ENCODE results near the gene CAPN2. TPM values are rescaled to one million over a fixed set of nuclear protein-coding genes. Genes with fewer than 3 reads are reported as not detected.

CAPN2 gene
- total RNA-seq, 1 experiment from 2014 or later = 459 TPM

DNA sequence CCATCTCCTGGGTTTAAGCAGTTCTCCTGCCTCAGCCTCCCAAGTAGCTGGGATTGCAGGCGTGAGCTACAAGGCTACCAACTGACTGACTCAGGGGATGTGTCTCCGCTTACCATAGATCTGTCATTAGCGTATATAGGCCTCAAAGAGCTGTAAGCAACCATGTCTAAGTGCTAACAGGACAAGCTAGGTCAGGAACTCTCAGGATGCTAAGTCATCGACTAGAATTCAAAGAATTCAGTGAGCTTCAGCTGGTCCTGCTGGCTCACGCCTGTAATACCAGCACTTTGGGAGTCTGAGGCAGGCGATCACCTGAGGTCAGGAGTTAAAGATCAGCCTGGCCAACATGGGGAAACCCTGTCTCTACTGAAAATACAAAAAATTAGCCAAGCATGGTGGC, 29.5 kb downstream of the CAPN2 start:
- H3K4me2 ChIP-seq = no peak overlapping the region
- no peak overlapping the region for H3K4me3 ChIP-seq
- ChIA-PET POLR2A (ENCODE audit: unreplicated experiment) (no interaction called here), CTCF (no interaction called here)
- no peaks in the 10 kb centered on the region for H3K27me3 ChIP-seq (ENCODE audit: insufficient read depth, low read depth)
- TF ChIP-seq, protein P1, sequence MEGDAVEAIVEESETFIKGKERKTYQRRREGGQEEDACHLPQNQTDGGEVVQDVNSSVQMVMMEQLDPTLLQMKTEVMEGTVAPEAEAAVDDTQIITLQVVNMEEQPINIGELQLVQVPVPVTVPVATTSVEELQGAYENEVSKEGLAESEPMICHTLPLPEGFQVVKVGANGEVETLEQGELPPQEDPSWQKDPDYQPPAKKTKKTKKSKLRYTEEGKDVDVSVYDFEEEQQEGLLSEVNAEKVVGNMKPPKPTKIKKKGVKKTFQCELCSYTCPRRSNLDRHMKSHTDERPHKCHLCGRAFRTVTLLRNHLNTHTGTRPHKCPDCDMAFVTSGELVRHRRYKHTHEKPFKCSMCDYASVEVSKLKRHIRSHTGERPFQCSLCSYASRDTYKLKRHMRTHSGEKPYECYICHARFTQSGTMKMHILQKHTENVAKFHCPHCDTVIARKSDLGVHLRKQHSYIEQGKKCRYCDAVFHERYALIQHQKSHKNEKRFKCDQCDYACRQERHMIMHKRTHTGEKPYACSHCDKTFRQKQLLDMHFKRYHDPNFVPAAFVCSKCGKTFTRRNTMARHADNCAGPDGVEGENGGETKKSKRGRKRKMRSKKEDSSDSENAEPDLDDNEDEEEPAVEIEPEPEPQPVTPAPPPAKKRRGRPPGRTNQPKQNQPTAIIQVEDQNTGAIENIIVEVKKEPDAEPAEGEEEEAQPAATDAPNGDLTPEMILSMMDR (conservative IDR thresholded peaks at IDR 0.05) = no peak
- TF ChIP-seq EZH2 (IDR thresholded peaks at IDR 0.05; ENCODE audit: low read depth) = no peak
- H3K36me3 ChIP-seq (ENCODE audit: low read depth) = peaks cover 56% of the 10 kb centered on the region
- no peak overlapping the region for H2AFZ ChIP-seq
- no peaks in the 10 kb centered on the region for H3K9me2 ChIP-seq (ENCODE audit: insufficient read depth)
- H3K79me2 ChIP-seq (ENCODE audit: low read depth) = peaks cover 72% of the 10 kb centered on the region
- no TSS peak for BruUV-seq (replicated peaks)
- H3K4me1 ChIP-seq (replicated peaks; ENCODE audit: insufficient read depth) = peaks cover 43% of the 10 kb centered on the region
- no peak overlapping the region for H3K27ac ChIP-seq
- DNase-seq = no peak
- peaks cover 11% of the 10 kb centered on the region for H4K20me1 ChIP-seq (ENCODE audit: insufficient read depth)
- no peaks in the 10 kb centered on the region for H3K9me3 ChIP-seq (ENCODE audit: insufficient read depth, low read depth)
- intact Hi-C loops (cut with micrococcal nuclease; ENCODE audit: unreplicated experiment) = no loop called here
- peaks cover 74% of the 10 kb centered on the region for H3F3A ChIP-seq (ENCODE audit: insufficient read depth, low read depth)

DNA sequence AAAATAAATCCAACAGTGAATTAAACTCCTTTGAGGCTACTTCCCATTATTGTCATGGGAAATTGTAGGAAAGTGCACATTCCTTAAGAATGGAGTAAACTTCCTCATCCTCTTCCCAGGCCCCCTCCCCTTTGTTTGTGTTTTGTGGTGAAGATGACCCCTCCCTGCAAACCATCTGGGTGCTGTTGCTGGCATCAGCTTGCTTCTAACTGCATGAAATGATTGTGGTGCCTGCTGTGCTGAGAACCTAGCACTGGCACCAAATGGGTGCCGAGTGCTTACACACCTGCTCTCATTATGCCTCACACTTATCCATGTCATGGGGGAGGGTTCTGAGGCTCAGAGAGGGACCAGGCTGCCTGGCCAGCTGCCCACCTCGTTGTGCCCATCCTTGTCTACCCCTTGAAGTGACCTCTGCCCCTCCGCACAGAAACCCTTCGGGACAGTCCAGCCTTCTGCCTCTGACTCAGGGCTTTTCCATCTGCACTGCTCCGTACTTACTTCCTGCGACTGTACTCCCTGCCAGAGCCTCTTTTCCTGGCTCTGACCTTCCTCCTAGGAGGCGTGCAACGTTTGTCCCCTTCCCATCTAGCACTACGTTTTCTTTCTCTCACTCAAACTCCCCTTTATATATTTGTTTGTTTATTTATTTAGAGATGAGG, 30.6 kb downstream of the CAPN2 start:
- Histone ChIP-seq H3K79me2 (ENCODE audit: low read depth) (peaks cover 63% of the 10 kb centered on the region), H4K20me1 (ENCODE audit: insufficient read depth) (peaks cover 11% of the 10 kb centered on the region), H3K36me3 (ENCODE audit: low read depth) (peaks cover 61% of the 10 kb centered on the region), H2AFZ (no peak overlapping the region), H3K9me2 (ENCODE audit: insufficient read depth) (no peaks in the 10 kb centered on the region), H3K27me3 (ENCODE audit: insufficient read depth, low read depth) (no peaks in the 10 kb centered on the region), H3K4me2 (no peak overlapping the region), H3F3A (ENCODE audit: insufficient read depth, low read depth) (peaks cover 76% of the 10 kb centered on the region), H3K4me3 (no peak overlapping the region), H3K4me1 (replicated peaks; ENCODE audit: insufficient read depth) (peaks cover 31% of the 10 kb centered on the region), H3K27ac (no peak overlapping the region), H3K9me3 (ENCODE audit: insufficient read depth, low read depth) (no peaks in the 10 kb centered on the region)
- ChIA-PET CTCF (interaction anchor here (0.7 kb wide), 1 partner anchor 14 kb away, joined by 4 read pairs; no protein-coding TSS in a partner anchor), POLR2A (ENCODE audit: unreplicated experiment) (interaction anchor here (0.6 kb wide), 1 partner anchor 47 kb away, joined by 3 read pairs; no protein-coding TSS in a partner anchor)
- BruUV-seq (replicated peaks) = no TSS peak
- TF ChIP-seq, protein P1 (conservative IDR thresholded peaks at IDR 0.05) = no peak
- TF ChIP-seq EZH2 (IDR thresholded peaks at IDR 0.05; ENCODE audit: low read depth) = no peak
- intact Hi-C loops (cut with micrococcal nuclease; ENCODE audit: unreplicated experiment) = no loop called here
- no peak for DNase-seq

DNA sequence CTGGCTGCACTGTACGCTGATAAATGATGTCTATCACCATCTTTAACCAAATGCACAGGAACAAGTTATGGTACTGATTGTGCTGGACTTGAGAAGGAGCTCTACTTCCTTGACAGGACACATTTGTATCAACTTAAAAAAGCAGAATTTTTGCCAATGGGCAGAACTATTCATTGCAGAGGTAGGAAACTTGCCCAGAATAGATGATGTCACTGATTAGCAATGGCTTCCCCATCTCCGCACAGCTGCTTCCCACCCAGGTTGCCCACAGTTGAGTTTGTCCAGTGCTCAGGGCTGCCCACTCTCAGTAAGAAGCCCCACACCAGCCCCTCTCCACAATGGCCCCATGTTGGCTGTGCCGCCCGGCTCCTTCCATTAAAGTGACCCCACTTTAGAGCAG, 33.4 kb downstream of the CAPN2 start:
- Histone ChIP-seq H3K4me2 (no peak overlapping the region), H3F3A (ENCODE audit: insufficient read depth, low read depth) (peaks cover 55% of the 10 kb centered on the region), H3K79me2 (ENCODE audit: low read depth) (peaks cover 41% of the 10 kb centered on the region), H3K27ac (no peak overlapping the region), H4K20me1 (ENCODE audit: insufficient read depth) (peaks cover 8% of the 10 kb centered on the region), H3K9me2 (ENCODE audit: insufficient read depth) (no peaks in the 10 kb centered on the region), H3K9me3 (ENCODE audit: insufficient read depth, low read depth) (no peaks in the 10 kb centered on the region), H3K4me1 (replicated peaks; ENCODE audit: insufficient read depth) (peaks cover 4% of the 10 kb centered on the region), H3K27me3 (ENCODE audit: insufficient read depth, low read depth) (no peaks in the 10 kb centered on the region), H2AFZ (no peak overlapping the region), H3K36me3 (ENCODE audit: low read depth) (peaks cover 51% of the 10 kb centered on the region), H3K4me3 (no peak overlapping the region)
- no peak for TF ChIP-seq EZH2 (IDR thresholded peaks at IDR 0.05; ENCODE audit: low read depth)
- TF ChIP-seq, protein P1 (conservative IDR thresholded peaks at IDR 0.05) = no peak
- CTCF ChIA-PET = no interaction called here
- TSS peak; percentile 3 for BruUV-seq (replicated peaks)
- intact Hi-C loops (cut with micrococcal nuclease; ENCODE audit: unreplicated experiment) = no loop called here
- DNase-seq = no peak
- POLR2A ChIA-PET (ENCODE audit: unreplicated experiment) = no interaction called here
